HFFc6 (cell line): Measurements from ENCODE around the gene FAM180B. TPM values are rescaled to one million over a fixed set of nuclear protein-coding genes. Genes with fewer than 3 reads are reported as not detected.

ENCODE experiments used
- DNase-seq: peaks from one replicate; pipeline ENCODE4 v3.0.0-alpha.2; 2018
- H3K27ac Mint-ChIP-seq: 2 replicates; pipeline ENCODE4 v1.8.0; 2020; ENCODE audit warnings: mild to moderate bottlenecking, mixed read lengths
- H3K27me3 Mint-ChIP-seq: 2 replicates; pipeline ENCODE4 v1.8.0; 2021; ENCODE audit warnings: mild to moderate bottlenecking, moderate library complexity, mixed read lengths; ENCODE audit not compliant: insufficient read depth
- H3K36me3 Mint-ChIP-seq: 2 replicates; pipeline ENCODE4 v1.8.0; 2021; ENCODE audit warnings: low read depth, mixed read lengths
- H3K4me1 Mint-ChIP-seq: 2 replicates; pipeline ENCODE4 v1.8.0; 2020; ENCODE audit warnings: low read depth, mixed read lengths
- H3K4me3 Mint-ChIP-seq: 2 replicates; pipeline ENCODE4 v1.8.0; 2020; ENCODE audit warnings: mild to moderate bottlenecking, moderate library complexity, mixed read lengths
- H3K9me3 Mint-ChIP-seq: 2 replicates; pipeline ENCODE4 v1.8.0; 2020; ENCODE audit warnings: mild to moderate bottlenecking, mixed read lengths
- total RNA-seq, 6 experiments: library from RNA; stranded (reverse); fragmentation: NEBNext Ultra II Directional; extraction: Animal tissue kit (Norgen Biotek cat#: 25700); gene quantifications; 2 replicates in 1 of 6; 3 replicates in 5 of 6; pipeline ENCODE4 v1.2.3, GENCODE V29; 2021
- TF ChIP-seq, protein P1 (sequence below): fragments of 200-600 bp; sonication (generic); IDR thresholded peaks from 2 replicates; pipeline ENCODE4 v1.5.0; 2021; ENCODE audit warnings: antibody characterized with exemption, mild to moderate bottlenecking

Gene FAM180B
- total RNA-seq, 6 experiments from 2014 or later = not detected

DNA sequence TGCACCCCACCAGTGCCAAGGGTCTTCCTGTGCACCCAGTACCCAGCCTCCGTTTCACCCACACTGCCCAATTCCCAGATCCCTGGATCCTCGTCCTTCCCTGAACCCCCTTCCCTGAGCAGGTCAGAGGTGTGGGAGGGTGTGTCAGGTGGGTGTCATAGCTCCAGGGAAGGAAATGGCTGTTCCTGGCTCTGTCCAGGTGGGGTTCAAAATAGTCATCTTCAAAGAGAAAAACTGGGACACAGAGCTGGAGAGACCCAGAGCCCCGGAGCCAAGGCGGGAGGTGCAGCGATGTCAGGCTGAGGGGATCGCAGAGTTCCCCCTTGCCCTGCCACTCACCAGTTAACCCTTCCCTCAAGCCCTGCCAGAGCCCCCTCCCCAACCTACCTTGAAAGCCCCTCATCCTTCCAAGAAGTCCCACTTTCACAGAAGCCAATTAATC, 7.0 kb downstream of the FAM180B start:
- Mint-ChIP-seq H3K27me3 (peaks cover 32% of the 10 kb centered on the region), H3K9me3 (no peaks in the 10 kb centered on the region), H3K4me3 (no peak overlapping the region), H3K36me3 (no peaks in the 10 kb centered on the region), H3K27ac (no peak overlapping the region), H3K4me1 (no peaks in the 10 kb centered on the region)
- DNase-seq = no peak
- TF ChIP-seq, protein P1, sequence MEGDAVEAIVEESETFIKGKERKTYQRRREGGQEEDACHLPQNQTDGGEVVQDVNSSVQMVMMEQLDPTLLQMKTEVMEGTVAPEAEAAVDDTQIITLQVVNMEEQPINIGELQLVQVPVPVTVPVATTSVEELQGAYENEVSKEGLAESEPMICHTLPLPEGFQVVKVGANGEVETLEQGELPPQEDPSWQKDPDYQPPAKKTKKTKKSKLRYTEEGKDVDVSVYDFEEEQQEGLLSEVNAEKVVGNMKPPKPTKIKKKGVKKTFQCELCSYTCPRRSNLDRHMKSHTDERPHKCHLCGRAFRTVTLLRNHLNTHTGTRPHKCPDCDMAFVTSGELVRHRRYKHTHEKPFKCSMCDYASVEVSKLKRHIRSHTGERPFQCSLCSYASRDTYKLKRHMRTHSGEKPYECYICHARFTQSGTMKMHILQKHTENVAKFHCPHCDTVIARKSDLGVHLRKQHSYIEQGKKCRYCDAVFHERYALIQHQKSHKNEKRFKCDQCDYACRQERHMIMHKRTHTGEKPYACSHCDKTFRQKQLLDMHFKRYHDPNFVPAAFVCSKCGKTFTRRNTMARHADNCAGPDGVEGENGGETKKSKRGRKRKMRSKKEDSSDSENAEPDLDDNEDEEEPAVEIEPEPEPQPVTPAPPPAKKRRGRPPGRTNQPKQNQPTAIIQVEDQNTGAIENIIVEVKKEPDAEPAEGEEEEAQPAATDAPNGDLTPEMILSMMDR = no peak

DNA sequence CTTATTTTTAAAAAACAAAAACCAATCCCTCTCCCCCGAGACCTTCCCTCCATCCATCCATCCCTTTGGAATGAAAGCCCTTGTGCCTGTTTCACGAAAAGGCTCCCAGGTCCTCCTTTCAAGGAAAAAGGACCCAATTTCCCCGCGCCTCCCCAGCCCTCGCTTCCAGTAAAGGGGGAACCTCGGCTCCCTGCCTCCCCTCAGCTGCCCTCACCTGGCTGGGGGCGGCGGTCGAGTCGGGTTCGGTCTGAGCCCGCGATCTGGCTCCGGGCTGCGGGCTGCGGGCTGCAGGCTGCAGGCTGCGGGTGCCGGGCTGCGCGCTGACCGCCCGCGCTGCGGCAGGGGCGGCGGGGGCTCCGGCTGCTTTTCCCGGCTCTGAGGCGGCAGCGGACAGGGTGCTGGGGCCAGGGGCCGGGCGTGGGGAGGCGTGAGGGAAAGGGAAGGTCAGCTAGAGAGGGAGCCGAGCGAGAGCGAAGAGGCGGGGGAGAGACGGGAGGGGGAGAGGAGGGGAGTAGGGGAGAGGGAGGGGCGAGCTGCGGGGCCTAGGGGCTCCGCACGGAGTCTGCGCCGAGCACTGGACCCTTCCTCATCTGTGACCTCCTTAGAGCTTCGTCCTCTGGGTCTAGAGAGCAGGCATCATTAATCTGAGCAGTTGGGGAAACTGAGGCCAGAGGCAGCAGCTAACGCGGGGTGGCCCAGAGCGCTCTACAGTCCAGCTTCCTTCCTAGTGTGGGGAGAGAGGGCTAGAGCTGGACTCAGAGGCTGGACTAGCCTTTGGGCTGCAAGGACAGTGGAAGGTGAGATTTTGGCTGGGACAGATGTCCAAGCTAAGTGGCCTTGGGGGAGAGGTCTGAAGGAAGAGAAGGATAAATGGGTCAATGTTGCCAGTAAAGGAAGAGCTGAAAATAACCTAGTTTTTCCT, 7.7 kb downstream of the FAM180B start, which contains the start of gene C1QTNF4:
C1QTNF4 (minus strand) TSS at position 478 of the 922 bp plus-strand sequence. CDS start 3,601 bp downstream, outside the sequence.
- H3K4me3 Mint-ChIP-seq = no peak within 1 kb of the TSS
- DNase-seq = no peak
- H3K27me3 Mint-ChIP-seq = peaks cover 29% of the 10 kb centered on the region
- 0 out of 2 replicates have a peak, but pooled peaks cover 1% of the 10 kb centered on the region for H3K4me1 Mint-ChIP-seq
- H3K27ac Mint-ChIP-seq = no peak within 1 kb of the TSS
- TF ChIP-seq, protein P1 = no peak
- no peaks in the 10 kb centered on the region for H3K9me3 Mint-ChIP-seq
- no peaks in the 10 kb centered on the region for H3K36me3 Mint-ChIP-seq

DNA sequence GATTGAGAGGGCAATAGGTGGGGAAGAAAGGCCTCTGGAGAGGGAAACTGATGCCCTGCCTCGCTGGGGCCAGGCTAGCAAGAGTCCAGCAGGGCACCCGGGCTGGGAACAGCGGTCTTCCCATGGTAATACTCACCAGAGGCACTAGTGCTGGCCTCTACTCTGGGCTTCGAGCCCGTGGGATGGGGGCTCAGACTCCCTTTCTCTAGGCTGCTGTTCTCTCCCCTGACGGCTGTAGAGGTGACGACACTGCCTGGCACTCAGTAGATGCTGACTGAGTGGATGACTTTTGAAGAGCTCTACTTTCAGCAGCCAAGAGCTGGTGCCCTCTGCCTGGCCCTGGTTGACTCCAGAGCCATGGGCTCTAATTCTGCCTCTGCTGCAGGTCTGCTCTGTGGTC, 8.6 kb downstream of the FAM180B start:
- Mint-ChIP-seq H3K36me3 (no peaks in the 10 kb centered on the region), H3K27ac (no peak overlapping the region), H3K9me3 (no peaks in the 10 kb centered on the region), H3K4me1 (0 out of 2 replicates have a peak, but pooled peaks cover 5% of the 10 kb centered on the region), H3K27me3 (peaks cover 34% of the 10 kb centered on the region), H3K4me3 (no peak overlapping the region)
- no peak for DNase-seq
- TF ChIP-seq, protein P1 = no peak

DNA sequence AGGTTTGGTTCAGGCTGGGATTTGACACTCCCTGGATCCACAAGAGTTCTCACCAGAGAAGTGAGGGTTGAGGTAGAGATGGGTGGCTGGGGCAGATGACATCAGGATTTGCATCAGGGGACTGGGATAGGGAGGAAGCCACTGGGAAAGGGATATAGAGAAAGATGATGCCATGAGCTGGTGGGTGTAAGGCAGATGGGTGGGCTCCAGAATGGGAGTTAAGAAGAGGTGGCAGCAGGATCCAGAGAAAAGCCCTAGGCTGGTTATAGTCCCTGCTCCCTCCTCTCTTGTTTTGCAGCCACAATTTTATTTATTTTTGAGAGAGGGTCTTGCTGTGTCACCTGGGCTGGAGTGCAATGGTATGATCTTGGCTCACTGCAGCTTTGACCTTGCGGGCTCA, 9.5 kb downstream of the FAM180B start:
- TF ChIP-seq, protein P1 = no peak
- H3K27ac Mint-ChIP-seq = no peak overlapping the region
- H3K27me3 Mint-ChIP-seq = peaks cover 35% of the 10 kb centered on the region
- H3K4me1 Mint-ChIP-seq = 0 out of 2 replicates have a peak, but pooled peaks cover 5% of the 10 kb centered on the region
- no peaks in the 10 kb centered on the region for H3K9me3 Mint-ChIP-seq
- no peaks in the 10 kb centered on the region for H3K36me3 Mint-ChIP-seq
- no peak for DNase-seq
- no peak overlapping the region for H3K4me3 Mint-ChIP-seq

DNA sequence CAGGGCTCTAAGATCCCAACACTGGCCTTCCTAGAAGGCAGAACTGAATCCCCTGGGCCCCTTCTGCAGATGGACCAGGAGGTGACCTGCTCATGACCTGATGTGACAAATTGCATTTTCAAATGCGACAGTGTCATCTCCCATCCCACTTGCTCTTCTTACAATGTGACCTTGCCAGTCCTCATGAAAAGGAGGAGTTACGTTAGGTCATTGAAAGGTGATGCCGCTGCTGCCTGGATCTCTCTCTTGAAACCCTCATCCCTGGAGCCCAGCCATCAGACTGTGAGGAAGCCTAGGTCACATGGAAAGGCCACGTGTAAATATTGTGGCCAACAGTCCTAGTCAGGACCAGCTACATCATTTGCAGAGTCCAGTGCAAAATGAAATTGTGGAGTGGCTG, 13.4 kb downstream of the FAM180B start:
- Mint-ChIP-seq H3K36me3 (no peaks in the 10 kb centered on the region), H3K4me1 (peaks cover 13% of the 10 kb centered on the region), H3K27ac (no peak overlapping the region), H3K9me3 (no peaks in the 10 kb centered on the region), H3K27me3 (peaks cover 9% of the 10 kb centered on the region; the same call in 1 of the 2 replicates), H3K4me3 (no peak overlapping the region)
- TF ChIP-seq, protein P1 = no peak
- no peak for DNase-seq
